Measurements from ENCODE around the gene NOSTRIN.
"Not testable (repeated sequence)": the region's sequence is repeated elsewhere in the genome, so short reads cannot be mapped to it uniquely, and the experiment has no call there.

The NOSTRIN gene

GRCh38 chr2:168790226-168790902, 12.1 kb upstream of the NOSTRIN start:
- no peak for DNase-seq (ENCODE audit: low read depth)

- DNase-seq (ENCODE audit: low read depth) = not testable (repeated sequence)
Measured at GRCh38 chr2:168791140-168791539, 11.3 kb upstream of the NOSTRIN start.

GRCh38 chr2:168793596-168793995, 8.8 kb upstream of the NOSTRIN start:
- no peak for DNase-seq (ENCODE audit: low read depth)

- DNase-seq (ENCODE audit: low read depth) = no peak
Measured at GRCh38 chr2:168794968-168795367, 7.5 kb upstream of the NOSTRIN start.

GRCh38 chr2:168796090-168796577, 6.3 kb upstream of the NOSTRIN start:
- no peak for DNase-seq (ENCODE audit: low read depth)

- DNase-seq (ENCODE audit: low read depth) = no peak
Measured at GRCh38 chr2:168796583-168797285, 5.7 kb upstream of the NOSTRIN start.

- no peak for DNase-seq (ENCODE audit: low read depth)
Measured at GRCh38 chr2:168797286-168797655, 5.2 kb upstream of the NOSTRIN start.

GRCh38 chr2:168798076-168798887, 4.2 kb upstream of the NOSTRIN start:
- no peak for DNase-seq (ENCODE audit: low read depth)

- DNase-seq (ENCODE audit: low read depth) = no peak
Measured at GRCh38 chr2:168798888-168799410, 3.5 kb upstream of the NOSTRIN start.

- DNase-seq (ENCODE audit: low read depth) = no peak
Measured at GRCh38 chr2:168801471-168801870, 966 bp upstream of the NOSTRIN start.

- no peak for DNase-seq (ENCODE audit: low read depth)
Measured at GRCh38 chr2:168802859-168803725, 655 bp downstream of the NOSTRIN start.

GRCh38 chr2:168804214-168804613, 1.8 kb downstream of the NOSTRIN start:
- DNase-seq (ENCODE audit: low read depth) = no peak

- DNase-seq (ENCODE audit: low read depth) = no peak
Measured at GRCh38 chr2:168805615-168806014, 3.2 kb downstream of the NOSTRIN start.

- DNase-seq (ENCODE audit: low read depth) = no peak
Measured at GRCh38 chr2:168809537-168809936, 7.1 kb downstream of the NOSTRIN start.

GRCh38 chr2:168810235-168810634, 7.8 kb downstream of the NOSTRIN start:
- no peak for DNase-seq (ENCODE audit: low read depth)

- no peak for DNase-seq (ENCODE audit: low read depth)
Measured at GRCh38 chr2:168811696-168812095, 9.3 kb downstream of the NOSTRIN start.

GRCh38 chr2:168814046-168814445, 11.6 kb downstream of the NOSTRIN start:
- no peak for DNase-seq (ENCODE audit: low read depth)

- DNase-seq (ENCODE audit: low read depth) = no peak
Measured at GRCh38 chr2:168814939-168815907, 12.8 kb downstream of the NOSTRIN start.

- no peak for DNase-seq (ENCODE audit: low read depth)
Measured at GRCh38 chr2:168816369-168816768, 13.9 kb downstream of the NOSTRIN start.

GRCh38 chr2:168819050-168819715, 16.7 kb downstream of the NOSTRIN start:
- DNase-seq (ENCODE audit: low read depth) = no peak
